Tibial artery (tissue), 4 donors: ENCODE results near the gene CSNK2A1.

Source experiments
- DNase-seq, 2 donors: peaks; one replicate each; pipeline ENCODE4 v3.0.0-alpha.2; 2019
- H3K27ac ChIP-seq, 2 donors: fragments of 200-600 bp; sonication (generic) in 1 of 2; 1 replicate in 1 of 2; 2 replicates in 1 of 2; pipeline ENCODE4 v1.5.1; 2018 to 2019; ENCODE audit warnings: mild to moderate bottlenecking in 1 of 2
- H3K27me3 ChIP-seq, 2 donors: fragments of 200-600 bp; sonication (generic) in 1 of 2; one replicate each; pipeline versions ENCODE4 v1.5.1 to v1.6.0; 2016 to 2019
- H3K36me3 ChIP-seq, 3 donors: fragments of 200-600 bp; sonication (generic) in 2 of 3; one replicate each; pipeline ENCODE4 v1.5.1; 2016 to 2019; ENCODE audit warnings: mild to moderate bottlenecking in 2 of 3
- H3K4me1 ChIP-seq, 4 donors: fragments of 200-600 bp; sonication (generic) in 2 of 4; 1 replicate in 3 of 4; 2 replicates in 1 of 4; pipeline ENCODE4 v1.5.1; 2016 to 2019
- H3K4me3 ChIP-seq, 2 donors: fragments of 200-600 bp; sonication (generic) in 1 of 2; 1 replicate in 1 of 2; 2 replicates in 1 of 2; pipeline ENCODE4 v1.5.1; 2018 to 2019; ENCODE audit warnings: mild to moderate bottlenecking in 2 of 2
- H3K9me3 ChIP-seq, 3 donors: fragments of 200-600 bp; sonication (generic) in 1 of 3; one replicate each; pipeline ENCODE4 v1.5.1; 2016 to 2019
- intact Hi-C: fragments of 100-400 bp; cut with DNase I; formaldehyde crosslinking; loops from one replicate; pipeline ENCODE4 v1.15.0; 2023; ENCODE audit warnings: low total_unique reads
- TF ChIP-seq, protein P1 (sequence below), 2 experiments: fragments of 200-600 bp in 1 of 2; fragments of 450-650 bp in 1 of 2; IDR thresholded peaks; one replicate each; pipeline ENCODE4 v1.5.1; 2017 to 2019; ENCODE audit warnings: antibody characterized with exemption in 2 of 2, mild to moderate bottlenecking in 1 of 2, moderate library complexity in 1 of 2

The CSNK2A1 gene

DNA sequence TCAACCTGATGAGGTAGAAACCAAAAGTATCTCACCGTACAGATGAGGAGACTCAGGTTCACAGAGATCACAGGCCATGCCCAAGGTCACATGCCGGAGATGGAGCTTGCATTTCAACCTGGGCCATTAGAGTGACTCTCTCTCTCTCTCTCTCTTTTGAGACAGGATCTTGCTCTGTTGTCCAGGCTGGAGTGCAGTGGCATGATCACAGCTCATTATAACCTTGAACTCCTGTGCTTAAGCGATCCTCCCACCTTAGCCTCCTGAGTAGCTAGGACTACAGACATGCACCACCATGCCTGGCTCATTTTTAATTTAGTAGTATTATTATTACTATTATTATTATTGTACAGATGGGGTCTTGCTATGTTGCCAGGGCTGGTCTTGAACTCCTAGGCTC, 2.8 kb upstream of the CSNK2A1 start:
- no peak for DNase-seq
- H3K36me3 ChIP-seq: no peaks in the 10 kb centered on the region
- TF ChIP-seq, protein P1, sequence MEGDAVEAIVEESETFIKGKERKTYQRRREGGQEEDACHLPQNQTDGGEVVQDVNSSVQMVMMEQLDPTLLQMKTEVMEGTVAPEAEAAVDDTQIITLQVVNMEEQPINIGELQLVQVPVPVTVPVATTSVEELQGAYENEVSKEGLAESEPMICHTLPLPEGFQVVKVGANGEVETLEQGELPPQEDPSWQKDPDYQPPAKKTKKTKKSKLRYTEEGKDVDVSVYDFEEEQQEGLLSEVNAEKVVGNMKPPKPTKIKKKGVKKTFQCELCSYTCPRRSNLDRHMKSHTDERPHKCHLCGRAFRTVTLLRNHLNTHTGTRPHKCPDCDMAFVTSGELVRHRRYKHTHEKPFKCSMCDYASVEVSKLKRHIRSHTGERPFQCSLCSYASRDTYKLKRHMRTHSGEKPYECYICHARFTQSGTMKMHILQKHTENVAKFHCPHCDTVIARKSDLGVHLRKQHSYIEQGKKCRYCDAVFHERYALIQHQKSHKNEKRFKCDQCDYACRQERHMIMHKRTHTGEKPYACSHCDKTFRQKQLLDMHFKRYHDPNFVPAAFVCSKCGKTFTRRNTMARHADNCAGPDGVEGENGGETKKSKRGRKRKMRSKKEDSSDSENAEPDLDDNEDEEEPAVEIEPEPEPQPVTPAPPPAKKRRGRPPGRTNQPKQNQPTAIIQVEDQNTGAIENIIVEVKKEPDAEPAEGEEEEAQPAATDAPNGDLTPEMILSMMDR (IDR thresholded peaks at IDR 0.05): no peak
- no peaks in the 10 kb centered on the region for H3K27me3 ChIP-seq
- H3K4me1 ChIP-seq: peaks cover 0 to 22% (median 19%) of the 10 kb centered on the region in 4 donors
- no peak overlapping the region for H3K27ac ChIP-seq
- intact Hi-C loops: no loop called here
- no peaks in the 10 kb centered on the region for H3K9me3 ChIP-seq
- no peak overlapping the region for H3K4me3 ChIP-seq

DNA sequence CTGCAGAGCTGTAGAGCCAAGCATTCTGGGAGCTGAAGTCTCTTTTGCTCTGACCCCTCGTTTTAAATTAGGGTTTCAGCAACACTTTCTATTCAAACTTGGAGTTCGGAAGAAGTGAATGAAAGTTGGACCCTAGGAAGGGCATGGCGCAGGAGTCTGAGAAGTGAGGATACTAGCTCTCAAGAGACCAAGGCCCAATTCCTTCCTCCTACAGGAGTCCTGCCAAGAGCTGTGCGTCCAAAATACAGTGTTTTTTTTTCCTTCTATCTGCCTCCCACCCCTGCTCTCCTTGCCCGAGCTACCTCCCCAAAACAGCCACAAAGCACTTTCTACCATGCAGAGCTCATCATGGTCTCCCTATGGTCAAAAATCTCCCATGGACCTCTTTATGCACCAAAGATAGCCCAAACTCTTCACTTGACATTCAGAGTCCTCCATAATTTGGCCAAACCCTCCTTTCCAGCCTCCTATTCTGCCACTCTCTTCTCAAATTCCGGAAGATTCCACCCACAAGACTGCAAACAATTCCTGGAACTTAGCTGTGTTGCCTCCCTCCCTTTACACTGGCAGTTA, 649 bp upstream of the CSNK2A1 start:
- Histone ChIP-seq H3K27ac (peak overlapping the region; percentile 90 to 94), H3K4me1 (peaks cover 0 to 44% (median 36%) of the 10 kb centered on the region in 4 donors), H3K27me3 (no peaks in the 10 kb centered on the region), H3K9me3 (no peaks in the 10 kb centered on the region), H3K4me3 (peak overlapping the region; percentile 92 to 96), H3K36me3 (no peaks in the 10 kb centered on the region)
- intact Hi-C loops: loop anchor here (5.0 kb wide), 1 partner anchor 137 kb away; the partner anchor contains the start of gene RBCK1
- DNase-seq: no peak
- TF ChIP-seq, protein P1 (IDR thresholded peaks at IDR 0.05): no peak

DNA sequence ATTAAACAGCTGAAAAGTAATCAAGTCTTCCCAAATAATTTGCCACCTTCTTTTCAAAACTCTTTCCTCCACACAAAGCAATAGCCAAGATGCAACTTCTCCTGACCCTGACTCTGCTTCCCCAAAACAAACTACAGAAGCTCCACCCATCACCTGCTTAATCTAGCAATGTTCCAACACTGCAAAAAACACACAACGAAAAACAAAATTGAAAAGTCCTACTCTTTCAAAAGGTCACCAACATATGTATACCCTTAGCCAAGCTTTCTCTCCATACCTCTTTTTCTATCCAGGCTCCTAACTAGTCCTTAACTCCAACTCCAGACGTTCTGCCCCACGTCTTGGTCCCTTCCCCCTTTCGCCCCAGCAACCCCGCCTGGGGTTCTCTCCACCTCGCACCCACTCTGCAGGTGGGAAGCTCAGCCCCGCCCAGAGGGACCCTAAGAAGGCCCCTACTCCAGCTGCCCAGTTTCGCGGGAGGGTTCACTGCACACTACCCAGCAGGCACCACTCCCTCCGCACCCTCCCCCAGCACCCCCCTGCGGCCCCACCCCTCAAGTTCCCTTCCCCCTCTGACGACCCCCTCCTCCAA, 717 bp downstream of the CSNK2A1 start:
- peaks cover 0 to 57% (median 41%) of the 10 kb centered on the region in 4 donors for H3K4me1 ChIP-seq
- H3K27me3 ChIP-seq: no peaks in the 10 kb centered on the region
- intact Hi-C loops: loop anchor here (2.0 to 5.0 kb wide), 2 partner anchors 110 to 136 kb away; partner anchors contain the start of genes RBCK1 and SRXN1

DNA sequence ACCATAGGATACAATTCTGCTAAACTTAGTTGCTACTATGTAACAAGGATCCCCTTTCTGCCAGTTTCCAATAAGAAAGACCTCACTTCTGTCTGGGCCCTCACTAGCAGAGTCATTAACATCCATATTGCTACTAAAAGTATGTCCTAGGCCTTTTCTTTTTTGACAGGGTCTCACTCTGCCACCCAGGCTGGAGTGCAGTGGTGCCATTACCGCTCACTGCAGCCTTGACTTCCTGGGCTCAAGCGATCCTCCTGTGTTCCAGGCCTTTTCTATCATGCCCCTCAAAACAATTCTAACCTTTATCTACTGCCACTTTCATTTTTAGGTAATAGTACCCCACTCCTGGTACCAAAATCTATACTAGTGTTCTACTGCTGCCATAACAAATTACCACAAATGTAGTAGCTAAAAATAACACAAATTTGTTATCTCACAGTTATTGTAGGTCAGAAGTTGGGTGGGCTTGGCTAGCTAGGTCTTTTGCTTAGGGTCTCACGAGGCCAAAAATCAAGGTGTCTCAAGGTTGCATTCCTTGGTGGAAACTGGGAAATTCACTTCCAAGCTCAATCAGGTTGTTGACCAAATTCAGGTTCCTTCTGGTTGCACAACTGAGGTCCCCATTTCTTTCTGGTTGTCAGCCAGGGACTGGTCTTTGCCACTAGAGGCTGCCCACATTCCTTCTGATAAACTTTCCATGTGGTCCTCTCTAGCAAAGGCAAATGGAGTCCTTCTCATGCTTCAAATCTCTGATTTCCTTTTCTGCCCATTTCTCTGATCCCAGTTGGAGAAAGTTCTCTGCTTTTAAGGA, 3.0 kb downstream of the CSNK2A1 start:
- H3K4me3 ChIP-seq: no peak overlapping the region
- DNase-seq: no peak
- peak overlapping the region; percentile 10 to 43 for H3K27ac ChIP-seq
- H3K27me3 ChIP-seq: no peaks in the 10 kb centered on the region
- H3K9me3 ChIP-seq: no peaks in the 10 kb centered on the region
- intact Hi-C loops: loop anchor here (5.0 kb wide), 1 partner anchor 133 kb away; the partner anchor contains the start of gene RBCK1
- H3K36me3 ChIP-seq: no peaks in the 10 kb centered on the region
- peaks cover 0 to 80% (median 52%) of the 10 kb centered on the region in 4 donors for H3K4me1 ChIP-seq
- TF ChIP-seq, protein P1 (IDR thresholded peaks at IDR 0.05): no peak

More for the DNA sequence above, 717 bp downstream of the CSNK2A1 start:
- TF ChIP-seq, protein P1 (IDR thresholded peaks at IDR 0.05): no peak
- Histone ChIP-seq H3K4me3 (peak overlapping the region; percentile 92 to 96), H3K36me3 (no peaks in the 10 kb centered on the region), H3K27ac (peak overlapping the region; percentile 90 to 94), H3K9me3 (no peaks in the 10 kb centered on the region)
- DNase-seq: no peak

DNA sequence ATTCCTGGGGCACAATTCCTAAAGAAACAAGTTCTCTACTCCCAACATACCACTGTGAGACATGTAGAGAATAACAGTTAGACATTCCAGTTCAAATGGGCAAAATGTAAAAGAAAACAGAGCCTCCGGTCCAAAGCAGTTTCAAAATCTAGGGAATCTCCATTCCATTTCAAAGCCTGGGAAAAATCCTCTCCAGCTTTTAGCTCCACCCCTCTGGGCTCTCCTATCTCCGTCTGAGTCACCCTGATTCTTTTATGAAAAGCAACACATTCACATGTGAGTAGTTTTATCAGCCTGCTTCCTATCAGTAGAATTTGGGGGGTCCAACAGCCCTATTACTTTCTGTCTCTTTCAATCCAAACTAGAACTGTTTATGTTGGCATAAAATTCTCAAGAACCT, 3.7 kb downstream of the CSNK2A1 start:
- peaks cover 0 to 87% (median 54%) of the 10 kb centered on the region in 4 donors for H3K4me1 ChIP-seq
- intact Hi-C loops: loop anchor here (5.0 to 10.0 kb wide), 2 partner anchors 133 to 185 kb away; partner anchors contain the start of gene RBCK1
- H3K9me3 ChIP-seq: no peaks in the 10 kb centered on the region
- no peak overlapping the region for H3K4me3 ChIP-seq
- no peaks in the 10 kb centered on the region for H3K27me3 ChIP-seq
- TF ChIP-seq, protein P1 (IDR thresholded peaks at IDR 0.05): no peak
- H3K27ac ChIP-seq: peak overlapping the region; percentile 10 to 43
- no peaks in the 10 kb centered on the region for H3K36me3 ChIP-seq
- no peak for DNase-seq
